WTC11 (cell line): ENCODE results near the gene RPS6KA2. TPM values are rescaled to one million over a fixed set of nuclear protein-coding genes. Genes with fewer than 3 reads are reported as not detected.

ENCODE experiments used
- ATAC-seq: fragments of 200-7000 bp; cut with Tn5 transposase; 2 replicates; pipeline ENCODE4 v1.10.0; 2021; ENCODE audit warnings: mild to moderate bottlenecking, moderate library complexity
- CTCF ChIA-PET: fragments of 300-600 bp; sonication (Branson Sonifier 250); formaldehyde crosslinking; loops from one replicate; lab custom pipeline; 2021; ENCODE audit warnings: antibody characterized with exemption; lab: Charles Lee
- POLR2A ChIA-PET: fragments of 350-600 bp; sonication (Branson Sonifier 250); formaldehyde crosslinking; loops from one replicate; lab custom pipeline; 2021; ENCODE audit warnings: antibody characterized with exemption; lab: Charles Lee
- DNase-seq: peaks from one replicate; pipeline ENCODE4 v3.0.0; 2021; ENCODE audit warnings: low spot score
- H3K27ac Mint-ChIP-seq: 2 replicates; pipeline ENCODE4 v1.8.0; 2021; ENCODE audit warnings: mixed read lengths
- H3K27me3 Mint-ChIP-seq: 2 replicates; pipeline ENCODE4 v1.8.0; 2021; ENCODE audit warnings: low read depth, mild to moderate bottlenecking, moderate library complexity, mixed read lengths
- H3K36me3 Mint-ChIP-seq: 2 replicates; pipeline ENCODE4 v1.8.0; 2021; ENCODE audit warnings: mixed read lengths
- H3K4me1 Mint-ChIP-seq: 2 replicates; pipeline ENCODE4 v1.8.0; 2022; ENCODE audit warnings: mixed read lengths
- H3K4me3 Mint-ChIP-seq: 2 replicates; pipeline ENCODE4 v1.8.0; 2021; ENCODE audit warnings: mild to moderate bottlenecking, moderate library complexity, mixed read lengths
- H3K9me3 Mint-ChIP-seq: 2 replicates; pipeline ENCODE4 v1.8.0; 2021; ENCODE audit warnings: mixed read lengths
- ATF1 ChIP-seq: sonication (generic); formaldehyde crosslinking; IDR thresholded peaks from 2 replicates; pipeline ENCODE4 v1.8.1; 2023; ENCODE audit warnings: mild to moderate bottlenecking, moderate library complexity, missing genetic modification reagents
- CBFB ChIP-seq: sonication (generic); formaldehyde crosslinking; IDR thresholded peaks from 2 replicates; pipeline ENCODE4 v1.8.1; 2022; ENCODE audit warnings: mild to moderate bottlenecking, low read depth, missing genetic modification reagents
- ETV6 ChIP-seq: sonication (generic); formaldehyde crosslinking; IDR thresholded peaks from 2 replicates; pipeline ENCODE4 v1.8.1; 2022; ENCODE audit warnings: mild to moderate bottlenecking, missing genetic modification reagents
- HMGXB4 ChIP-seq: sonication (generic); formaldehyde crosslinking; IDR thresholded peaks from 2 replicates; pipeline ENCODE4 v1.8.1; 2023; ENCODE audit warnings: mild to moderate bottlenecking, moderate library complexity, missing genetic modification reagents
- MAX ChIP-seq: sonication (generic); formaldehyde crosslinking; IDR thresholded peaks from 2 replicates; pipeline ENCODE4 v1.8.0; 2022; ENCODE audit warnings: mild to moderate bottlenecking, missing genetic modification reagents
- NFATC4 ChIP-seq: fragments of 250-450 bp; sonication (Bioruptor Pico); IDR thresholded peaks from 2 replicates; pipeline ENCODE4 v1.9.0; 2021; ENCODE audit warnings: mild to moderate bottlenecking
- OVOL2 ChIP-seq: fragments of 250-450 bp; sonication (Bioruptor Pico); IDR thresholded peaks from 2 replicates; pipeline ENCODE4 v1.9.0; 2021; ENCODE audit warnings: mild to moderate bottlenecking, borderline replicate concordance
- SOX15 ChIP-seq: fragments of 250-450 bp; sonication (Bioruptor Pico); IDR thresholded peaks from 2 replicates; pipeline ENCODE4 v1.9.0; 2021; ENCODE audit warnings: mild to moderate bottlenecking
- TEAD1 ChIP-seq: sonication (generic); formaldehyde crosslinking; IDR thresholded peaks from 2 replicates; pipeline ENCODE4 v1.8.0; 2022; ENCODE audit warnings: mild to moderate bottlenecking, missing genetic modification reagents
- USF2 ChIP-seq: sonication (generic); formaldehyde crosslinking; IDR thresholded peaks from 2 replicates; pipeline ENCODE4 v1.8.1; 2023; ENCODE audit warnings: mild to moderate bottlenecking, missing genetic modification reagents, moderate library complexity
- ZMAT4 ChIP-seq: fragments of 250-450 bp; sonication (Bioruptor Pico); IDR thresholded peaks from 2 replicates; pipeline ENCODE4 v1.9.0; 2021; ENCODE audit warnings: mild to moderate bottlenecking
- ZNF317 ChIP-seq: sonication (generic); formaldehyde crosslinking; IDR thresholded peaks from 2 replicates; pipeline ENCODE4 v1.8.1; 2023; ENCODE audit warnings: low read depth, mild to moderate bottlenecking, moderate library complexity, missing genetic modification reagents, borderline replicate concordance
- ZNF532 ChIP-seq: fragments of 250-450 bp; sonication (Bioruptor Pico); IDR thresholded peaks from 2 replicates; pipeline ENCODE4 v1.9.0; 2021; ENCODE audit warnings: mild to moderate bottlenecking, borderline replicate concordance
- total RNA-seq: library from RNA; stranded (reverse); gene quantifications from 3 replicates; pipeline ENCODE4 v1.2.3, GENCODE V29; 2021
- TF ChIP-seq, protein P1 (sequence below): sonication (generic); formaldehyde crosslinking; conservative IDR thresholded peaks from 2 replicates; pipeline ENCODE4 v1.8.1; 2023; ENCODE audit warnings: mild to moderate bottlenecking, low read depth, missing genetic modification reagents, moderate library complexity
- TF ChIP-seq, protein P2 (sequence below): sonication (generic); formaldehyde crosslinking; IDR thresholded peaks from 2 replicates; pipeline ENCODE4 v1.8.0; 2023; ENCODE audit warnings: mild to moderate bottlenecking, missing genetic modification reagents

Gene RPS6KA2
- total RNA-seq, 1 experiment from 2014 or later, result 24.2 TPM

DNA sequence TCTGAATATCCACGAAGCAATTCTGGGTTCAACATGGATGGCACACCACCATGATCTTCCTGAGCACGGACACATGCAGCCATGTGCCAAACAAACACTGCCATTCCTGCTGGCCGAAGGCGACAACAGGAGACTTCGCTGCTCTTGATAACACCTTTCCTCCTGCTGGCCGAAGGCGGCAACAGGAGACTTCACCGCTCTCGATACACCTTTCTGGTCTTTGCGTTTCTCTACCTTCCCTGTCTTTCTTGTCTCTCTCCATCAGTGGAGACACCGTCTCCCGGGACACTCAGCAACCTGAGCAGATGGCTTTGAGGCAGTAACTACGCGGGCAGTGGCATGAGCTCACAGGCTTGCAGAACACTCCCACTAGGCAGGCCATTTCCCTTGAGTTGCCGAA, 189.4 kb downstream of the RPS6KA2 start:
- no peak overlapping the region for H3K4me3 Mint-ChIP-seq
- no peaks in the 10 kb centered on the region for H3K36me3 Mint-ChIP-seq
- peak; percentile 74 for ATAC-seq
- H3K4me1 Mint-ChIP-seq, result no peaks in the 10 kb centered on the region
- no peak for TF ChIP-seq ZNF317
- no peak for TF ChIP-seq SOX15 (CRISPR knock-in tag)
- 0 out of 2 replicates have a peak, but pooled peaks have one; percentile 47 for TF ChIP-seq ZNF532 (CRISPR knock-in tag)
- TF ChIP-seq, all 79 proteins: peak for 1
- no peaks in the 10 kb centered on the region for H3K9me3 Mint-ChIP-seq
- POLR2A ChIA-PET, result no interaction called here
- no peaks in the 10 kb centered on the region for H3K27me3 Mint-ChIP-seq
- no peak overlapping the region for H3K27ac Mint-ChIP-seq
- DNase-seq, result no peak
- CTCF ChIA-PET, result interaction anchor here (1.0 to 1.8 kb wide), 4 partner anchors 18 to 190 kb away, joined by 3 to 5 read pairs (median 4); partner anchors contain the start of gene RPS6KA2

- POLR2A ChIA-PET, result no interaction called here
- Mint-ChIP-seq H3K27ac (no peak overlapping the region), H3K4me1 (no peaks in the 10 kb centered on the region)
- TF ChIP-seq MAX (CRISPR knock-in tag) (no peak), HMGXB4 (CRISPR knock-in tag) (no peak), USF2 (CRISPR knock-in tag) (no peak), TEAD1 (CRISPR knock-in tag) (no peak), ZMAT4 (CRISPR knock-in tag) (no peak), ETV6 (CRISPR knock-in tag) (no peak), NFATC4 (CRISPR knock-in tag) (no peak), CBFB (CRISPR knock-in tag) (no peak), OVOL2 (no peak), ATF1 (no peak)
- TF ChIP-seq, protein P1, sequence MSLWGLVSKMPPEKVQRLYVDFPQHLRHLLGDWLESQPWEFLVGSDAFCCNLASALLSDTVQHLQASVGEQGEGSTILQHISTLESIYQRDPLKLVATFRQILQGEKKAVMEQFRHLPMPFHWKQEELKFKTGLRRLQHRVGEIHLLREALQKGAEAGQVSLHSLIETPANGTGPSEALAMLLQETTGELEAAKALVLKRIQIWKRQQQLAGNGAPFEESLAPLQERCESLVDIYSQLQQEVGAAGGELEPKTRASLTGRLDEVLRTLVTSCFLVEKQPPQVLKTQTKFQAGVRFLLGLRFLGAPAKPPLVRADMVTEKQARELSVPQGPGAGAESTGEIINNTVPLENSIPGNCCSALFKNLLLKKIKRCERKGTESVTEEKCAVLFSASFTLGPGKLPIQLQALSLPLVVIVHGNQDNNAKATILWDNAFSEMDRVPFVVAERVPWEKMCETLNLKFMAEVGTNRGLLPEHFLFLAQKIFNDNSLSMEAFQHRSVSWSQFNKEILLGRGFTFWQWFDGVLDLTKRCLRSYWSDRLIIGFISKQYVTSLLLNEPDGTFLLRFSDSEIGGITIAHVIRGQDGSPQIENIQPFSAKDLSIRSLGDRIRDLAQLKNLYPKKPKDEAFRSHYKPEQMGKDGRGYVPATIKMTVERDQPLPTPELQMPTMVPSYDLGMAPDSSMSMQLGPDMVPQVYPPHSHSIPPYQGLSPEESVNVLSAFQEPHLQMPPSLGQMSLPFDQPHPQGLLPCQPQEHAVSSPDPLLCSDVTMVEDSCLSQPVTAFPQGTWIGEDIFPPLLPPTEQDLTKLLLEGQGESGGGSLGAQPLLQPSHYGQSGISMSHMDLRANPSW, result no peak
- TF ChIP-seq, protein P2, sequence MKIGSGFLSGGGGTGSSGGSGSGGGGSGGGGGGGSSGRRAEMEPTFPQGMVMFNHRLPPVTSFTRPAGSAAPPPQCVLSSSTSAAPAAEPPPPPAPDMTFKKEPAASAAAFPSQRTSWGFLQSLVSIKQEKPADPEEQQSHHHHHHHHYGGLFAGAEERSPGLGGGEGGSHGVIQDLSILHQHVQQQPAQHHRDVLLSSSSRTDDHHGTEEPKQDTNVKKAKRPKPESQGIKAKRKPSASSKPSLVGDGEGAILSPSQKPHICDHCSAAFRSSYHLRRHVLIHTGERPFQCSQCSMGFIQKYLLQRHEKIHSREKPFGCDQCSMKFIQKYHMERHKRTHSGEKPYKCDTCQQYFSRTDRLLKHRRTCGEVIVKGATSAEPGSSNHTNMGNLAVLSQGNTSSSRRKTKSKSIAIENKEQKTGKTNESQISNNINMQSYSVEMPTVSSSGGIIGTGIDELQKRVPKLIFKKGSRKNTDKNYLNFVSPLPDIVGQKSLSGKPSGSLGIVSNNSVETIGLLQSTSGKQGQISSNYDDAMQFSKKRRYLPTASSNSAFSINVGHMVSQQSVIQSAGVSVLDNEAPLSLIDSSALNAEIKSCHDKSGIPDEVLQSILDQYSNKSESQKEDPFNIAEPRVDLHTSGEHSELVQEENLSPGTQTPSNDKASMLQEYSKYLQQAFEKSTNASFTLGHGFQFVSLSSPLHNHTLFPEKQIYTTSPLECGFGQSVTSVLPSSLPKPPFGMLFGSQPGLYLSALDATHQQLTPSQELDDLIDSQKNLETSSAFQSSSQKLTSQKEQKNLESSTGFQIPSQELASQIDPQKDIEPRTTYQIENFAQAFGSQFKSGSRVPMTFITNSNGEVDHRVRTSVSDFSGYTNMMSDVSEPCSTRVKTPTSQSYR, result no peak
- TF ChIP-seq, all 79 proteins: peak for 0
- DNase-seq (no peak), ATAC-seq (no peak)
- CTCF ChIA-PET, result interaction anchor here (0.7 to 1.8 kb wide), 2 partner anchors 36 to 446 kb away, joined by 3 to 5 read pairs; no protein-coding TSS in a partner anchor
- no peaks in the 10 kb centered on the region for H3K9me3 Mint-ChIP-seq
- no peaks in the 10 kb centered on the region for H3K27me3 Mint-ChIP-seq
- peaks cover 9% of the 10 kb centered on the region for H3K36me3 Mint-ChIP-seq
- no peak overlapping the region for H3K4me3 Mint-ChIP-seq
These were observed 190.6 kb downstream of the RPS6KA2 start for GRCh38 chr6:166436195-166437139.
